ENCODE data around the gene USP7. TPM values are rescaled to one million over a fixed set of nuclear protein-coding genes. Genes with fewer than 3 reads are reported as not detected.

Gene USP7
- total and polyA plus RNA-seq, 2 donors from 2014 or later: 26.7 to 92.0 TPM

DNA sequence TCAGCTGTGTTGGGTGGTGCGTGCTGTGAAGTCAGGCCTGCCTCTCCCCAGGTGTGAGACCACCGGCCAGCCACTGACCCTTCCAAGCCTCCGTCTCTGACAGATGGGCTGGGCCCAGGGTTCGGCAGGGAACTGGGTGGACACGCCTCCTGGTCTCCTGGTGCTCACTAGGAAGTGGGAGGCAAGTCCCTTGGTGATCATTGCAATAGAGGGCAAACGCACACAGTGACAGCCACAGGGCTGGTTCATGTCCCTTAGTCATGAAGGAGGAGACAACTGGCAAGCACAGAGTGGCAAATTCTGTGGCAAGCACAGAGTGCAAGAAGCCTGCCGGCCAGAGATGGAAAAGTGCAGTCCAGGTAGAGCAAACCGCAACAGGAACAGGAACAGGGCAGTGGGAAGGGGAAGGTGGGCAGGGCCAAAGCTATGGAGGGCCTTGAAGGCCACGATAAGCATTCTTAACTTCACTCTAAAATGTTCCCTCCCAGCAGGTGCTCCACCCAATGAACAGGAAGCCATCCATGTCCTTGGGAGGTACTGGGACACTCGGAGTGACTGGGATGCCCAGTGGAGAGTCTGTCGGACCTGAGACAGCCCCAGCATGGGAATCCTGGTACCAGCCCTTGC is 21.9 kb downstream of the USP7 start:
- H3K4me1 ChIP-seq (ENCODE audit: control insufficient read depth in 2 of 3, insufficient read depth in 2 of 3, low read depth in 1 of 3, low read length in 3 of 3): peaks cover 0 to 33% (median 11%) of the 10 kb centered on the region in 3 donors
- intact Hi-C loops (cut with DNase I): no loop called here
- no peaks in the 10 kb centered on the region for H3K36me3 ChIP-seq (ENCODE audit: control insufficient read depth in 2 of 3, insufficient read depth in 3 of 3, low read length in 3 of 3)
- DNase-seq (no peak), FAIRE-seq (no peak)
- no peak overlapping the region for H3K27ac ChIP-seq (ENCODE audit: low read depth in 2 of 2, low read length in 2 of 2)
- no peak overlapping the region for H3K4me3 ChIP-seq (ENCODE audit: low read length in 3 of 3)
- H3K9me3 ChIP-seq (ENCODE audit: control insufficient read depth in 2 of 3, insufficient read depth in 1 of 3, low read length in 3 of 3): no peaks in the 10 kb centered on the region
- H3K9ac ChIP-seq (ENCODE audit: low read length in 3 of 3): no peak overlapping the region
- TF ChIP-seq, protein P1, sequence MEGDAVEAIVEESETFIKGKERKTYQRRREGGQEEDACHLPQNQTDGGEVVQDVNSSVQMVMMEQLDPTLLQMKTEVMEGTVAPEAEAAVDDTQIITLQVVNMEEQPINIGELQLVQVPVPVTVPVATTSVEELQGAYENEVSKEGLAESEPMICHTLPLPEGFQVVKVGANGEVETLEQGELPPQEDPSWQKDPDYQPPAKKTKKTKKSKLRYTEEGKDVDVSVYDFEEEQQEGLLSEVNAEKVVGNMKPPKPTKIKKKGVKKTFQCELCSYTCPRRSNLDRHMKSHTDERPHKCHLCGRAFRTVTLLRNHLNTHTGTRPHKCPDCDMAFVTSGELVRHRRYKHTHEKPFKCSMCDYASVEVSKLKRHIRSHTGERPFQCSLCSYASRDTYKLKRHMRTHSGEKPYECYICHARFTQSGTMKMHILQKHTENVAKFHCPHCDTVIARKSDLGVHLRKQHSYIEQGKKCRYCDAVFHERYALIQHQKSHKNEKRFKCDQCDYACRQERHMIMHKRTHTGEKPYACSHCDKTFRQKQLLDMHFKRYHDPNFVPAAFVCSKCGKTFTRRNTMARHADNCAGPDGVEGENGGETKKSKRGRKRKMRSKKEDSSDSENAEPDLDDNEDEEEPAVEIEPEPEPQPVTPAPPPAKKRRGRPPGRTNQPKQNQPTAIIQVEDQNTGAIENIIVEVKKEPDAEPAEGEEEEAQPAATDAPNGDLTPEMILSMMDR (IDR thresholded peaks at IDR 0.05; ENCODE audit: borderline replicate concordance, extremely low read depth, insufficient read depth): no peak
- H3K27me3 ChIP-seq (ENCODE audit: control insufficient read depth, insufficient read depth, low read length): no peaks in the 10 kb centered on the region

DNA sequence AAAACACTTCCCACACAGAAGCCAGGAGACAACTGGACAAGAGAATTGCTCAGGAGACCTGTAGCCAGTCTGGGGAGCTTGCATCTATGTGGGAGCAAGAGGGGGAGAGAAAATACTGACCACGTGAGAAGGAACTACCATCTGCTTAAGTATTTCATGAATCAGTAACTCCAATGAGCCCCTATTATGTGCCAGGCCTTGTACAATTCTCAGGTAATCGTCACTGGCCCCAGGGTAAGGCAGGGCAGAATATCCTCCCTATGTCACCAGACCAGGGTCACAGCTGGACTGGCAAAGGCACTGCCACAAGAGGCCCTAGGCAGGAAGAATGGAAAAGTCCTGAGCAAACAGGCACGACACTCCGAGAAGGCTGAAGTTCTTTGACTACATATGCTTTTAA is 25.9 kb downstream of the USP7 start:
- DNase-seq (no peak), FAIRE-seq (no peak)
- intact Hi-C loops (cut with DNase I): no loop called here
- no peak overlapping the region for H3K27ac ChIP-seq (ENCODE audit: low read depth in 2 of 2, low read length in 2 of 2)
- TF ChIP-seq, protein P1 (IDR thresholded peaks at IDR 0.05; ENCODE audit: borderline replicate concordance, extremely low read depth, insufficient read depth): no peak
- peaks cover 0 to 20% (median 7%) of the 10 kb centered on the region in 3 donors for H3K4me1 ChIP-seq (ENCODE audit: control insufficient read depth in 2 of 3, insufficient read depth in 2 of 3, low read depth in 1 of 3, low read length in 3 of 3)
- H3K4me3 ChIP-seq (ENCODE audit: low read length in 3 of 3): no peak overlapping the region
- no peaks in the 10 kb centered on the region for H3K9me3 ChIP-seq (ENCODE audit: control insufficient read depth in 2 of 3, insufficient read depth in 1 of 3, low read length in 3 of 3)
- no peaks in the 10 kb centered on the region for H3K27me3 ChIP-seq (ENCODE audit: control insufficient read depth, insufficient read depth, low read length)
- H3K36me3 ChIP-seq (ENCODE audit: control insufficient read depth in 2 of 3, insufficient read depth in 3 of 3, low read length in 3 of 3): no peaks in the 10 kb centered on the region
- H3K9ac ChIP-seq (ENCODE audit: low read length in 3 of 3): no peak overlapping the region

DNA sequence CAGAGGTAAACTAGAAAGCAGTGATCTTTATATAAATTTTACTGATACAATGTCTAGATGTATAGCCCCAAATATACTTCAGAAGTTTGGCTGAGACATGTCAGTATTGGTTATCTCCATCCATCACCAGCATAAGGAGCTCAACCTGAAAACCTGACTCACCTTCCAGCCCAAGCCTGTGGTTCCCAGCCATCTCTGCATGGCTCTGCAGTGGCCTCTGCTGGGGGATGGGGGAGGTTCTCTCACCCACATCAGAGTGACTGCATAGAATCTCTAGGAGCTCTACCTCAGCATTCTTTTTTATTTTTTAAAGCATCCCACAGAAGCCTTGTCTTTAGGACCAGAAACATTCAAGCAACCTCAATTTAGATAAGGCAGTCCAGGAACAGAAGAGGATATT is 27.3 kb downstream of the USP7 start:
- Histone ChIP-seq H3K4me3 (ENCODE audit: low read length in 3 of 3) (no peak overlapping the region), H3K27me3 (ENCODE audit: control insufficient read depth, insufficient read depth, low read length) (no peaks in the 10 kb centered on the region), H3K36me3 (ENCODE audit: control insufficient read depth in 2 of 3, insufficient read depth in 3 of 3, low read length in 3 of 3) (no peaks in the 10 kb centered on the region), H3K9ac (ENCODE audit: low read length in 3 of 3) (no peak overlapping the region), H3K4me1 (ENCODE audit: control insufficient read depth in 2 of 3, insufficient read depth in 2 of 3, low read depth in 1 of 3, low read length in 3 of 3) (peaks cover 0 to 9% (median 7%) of the 10 kb centered on the region in 3 donors), H3K9me3 (ENCODE audit: control insufficient read depth in 2 of 3, insufficient read depth in 1 of 3, low read length in 3 of 3) (no peaks in the 10 kb centered on the region), H3K27ac (ENCODE audit: low read depth in 2 of 2, low read length in 2 of 2) (no peak overlapping the region)
- FAIRE-seq (no peak), DNase-seq (peak in 3 of 5 donors; percentile 29 to 55 (median 39))
- intact Hi-C loops (cut with DNase I): no loop called here
- TF ChIP-seq, protein P1 (IDR thresholded peaks at IDR 0.05; ENCODE audit: borderline replicate concordance, extremely low read depth, insufficient read depth): peak; percentile 27

DNA sequence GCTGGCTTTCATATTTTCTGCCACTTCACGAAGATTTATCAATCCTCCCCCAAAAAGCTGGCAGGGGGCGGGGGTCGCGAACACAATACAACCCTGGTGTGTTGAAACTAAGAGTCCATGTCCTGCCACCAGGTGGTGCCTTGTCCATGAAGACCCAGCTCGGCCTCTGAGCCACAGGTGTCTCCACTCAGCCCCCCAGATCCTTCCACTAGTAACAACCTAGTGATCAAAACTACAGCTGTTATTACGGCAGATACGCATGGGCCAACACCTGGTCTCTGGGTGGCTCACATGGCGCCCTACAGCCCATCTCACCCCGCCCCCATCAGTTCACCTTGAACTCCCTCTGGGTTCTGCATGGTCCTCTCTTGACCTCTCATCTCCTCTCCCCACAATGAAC is 27.7 kb downstream of the USP7 start:
- TF ChIP-seq, protein P1 (IDR thresholded peaks at IDR 0.05; ENCODE audit: borderline replicate concordance, extremely low read depth, insufficient read depth): peak; percentile 11
- peaks cover 0 to 9% (median 7%) of the 10 kb centered on the region in 3 donors for H3K4me1 ChIP-seq (ENCODE audit: control insufficient read depth in 2 of 3, insufficient read depth in 2 of 3, low read depth in 1 of 3, low read length in 3 of 3)
- H3K9ac ChIP-seq (ENCODE audit: low read length in 3 of 3): no peak overlapping the region
- no peaks in the 10 kb centered on the region for H3K27me3 ChIP-seq (ENCODE audit: control insufficient read depth, insufficient read depth, low read length)
- H3K9me3 ChIP-seq (ENCODE audit: control insufficient read depth in 2 of 3, insufficient read depth in 1 of 3, low read length in 3 of 3): no peaks in the 10 kb centered on the region
- no peak overlapping the region for H3K27ac ChIP-seq (ENCODE audit: low read depth in 2 of 2, low read length in 2 of 2)
- FAIRE-seq (no peak), DNase-seq (peak in 1 of 5 donors; percentile 23)
- H3K36me3 ChIP-seq (ENCODE audit: control insufficient read depth in 2 of 3, insufficient read depth in 3 of 3, low read length in 3 of 3): no peaks in the 10 kb centered on the region
- intact Hi-C loops (cut with DNase I): no loop called here
- H3K4me3 ChIP-seq (ENCODE audit: low read length in 3 of 3): no peak overlapping the region
